SK-N-MC (cell line): ENCODE data around the gene LAMP5.

Experiments used
- EZH2 ChIP-seq: fragments of 200-600 bp; sonication (generic); IDR thresholded peaks from one replicate; pipeline ENCODE4 v1.6.1; 2017; ENCODE audit warnings: antibody characterized with exemption
- FOXP2 ChIP-seq: optimal IDR thresholded peaks from 2 replicates; pipeline ENCODE3; 2011; ENCODE audit warnings: mild to moderate bottlenecking, moderate library complexity; ENCODE audit not compliant: insufficient read depth; ENCODE audit errors: extremely low read length, control extremely low read depth
- POLR2AphosphoS5 ChIP-seq: IDR thresholded peaks from 2 replicates; pipeline ENCODE4 v1.6.1; 2012; ENCODE audit warnings: mild to moderate bottlenecking, low read depth, low read length, borderline replicate concordance

GRCh38 chr20:9487231-9487630 lies 27.2 kb upstream of the LAMP5 start:
- TF ChIP-seq POLR2AphosphoS5 (no peak), EZH2 (no peak), FOXP2 (no peak)
